ENCODE results near the gene ACSS1.

Gene ACSS1

DNA sequence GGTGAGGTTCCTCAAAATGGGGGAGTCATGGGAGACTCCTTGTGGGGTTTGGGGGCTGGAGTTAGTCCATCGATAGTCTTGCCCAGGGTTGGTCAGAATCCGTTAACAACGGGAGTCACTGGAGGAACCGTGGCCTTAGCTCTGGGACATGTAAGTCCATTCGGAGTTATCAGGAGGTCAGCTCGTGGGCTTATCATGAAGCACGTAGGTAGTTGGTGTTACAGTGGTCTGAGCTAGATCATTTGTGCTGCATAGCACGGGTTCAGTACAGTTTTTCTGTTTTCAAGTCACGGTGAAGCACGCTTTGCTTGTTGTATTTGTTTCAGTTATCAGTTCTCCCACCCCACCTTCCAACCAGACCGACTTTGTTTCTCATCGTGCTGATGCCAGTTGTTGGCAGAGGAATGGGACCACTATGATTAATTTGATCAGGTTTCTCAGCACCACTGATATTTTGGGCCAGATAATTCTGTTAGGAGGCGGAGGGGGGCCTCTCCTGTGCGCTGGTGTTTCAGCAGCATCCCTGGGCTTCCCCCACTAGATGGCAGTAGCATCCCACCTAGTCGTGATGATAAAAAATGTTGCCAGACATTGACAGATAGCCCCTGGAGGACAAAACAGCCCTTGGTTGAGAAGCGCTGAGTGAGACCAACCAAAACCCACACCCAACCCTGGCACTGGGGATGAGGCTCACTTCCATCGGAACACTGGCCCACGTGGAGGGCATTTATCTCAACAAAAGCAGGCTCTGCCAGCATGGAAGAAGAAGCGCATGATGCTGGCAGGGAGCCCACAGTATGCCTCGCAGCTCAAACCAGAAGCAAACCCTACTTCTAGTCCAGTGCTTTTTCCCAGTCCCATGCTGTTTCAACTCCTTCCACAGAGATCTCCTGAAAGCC lies 63.2 kb downstream of the ACSS1 start:
- POLR2A ChIA-PET = no interaction called here

DNA sequence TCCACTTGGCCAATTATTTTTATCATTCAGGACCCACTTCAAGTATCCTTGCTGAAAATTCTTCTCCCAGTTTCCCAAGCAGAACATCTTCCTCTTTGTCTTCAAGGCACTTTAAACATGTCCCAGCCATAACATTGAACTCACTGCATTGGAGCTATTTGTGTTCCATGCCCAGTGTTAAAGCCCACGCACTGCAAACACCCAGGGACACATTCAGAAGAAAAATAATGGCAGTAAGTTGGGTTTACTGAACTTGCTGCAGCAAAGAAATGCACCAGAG lies 63.8 kb downstream of the ACSS1 start:
- H3K4me3 ChIP-seq (ENCODE audit: low read depth, low read length) = no peak overlapping the region
- CTCF ChIA-PET = interaction anchor here (0.6 to 8.3 kb wide), 49 partner anchors 10 to 1057 kb away, joined by 3 to 382 read pairs (median 4); partner anchors contain the start of genes ACSS1, ENTPD6 and PYGB
- POLR2A ChIA-PET = no interaction called here
- TF ChIP-seq, protein P1, sequence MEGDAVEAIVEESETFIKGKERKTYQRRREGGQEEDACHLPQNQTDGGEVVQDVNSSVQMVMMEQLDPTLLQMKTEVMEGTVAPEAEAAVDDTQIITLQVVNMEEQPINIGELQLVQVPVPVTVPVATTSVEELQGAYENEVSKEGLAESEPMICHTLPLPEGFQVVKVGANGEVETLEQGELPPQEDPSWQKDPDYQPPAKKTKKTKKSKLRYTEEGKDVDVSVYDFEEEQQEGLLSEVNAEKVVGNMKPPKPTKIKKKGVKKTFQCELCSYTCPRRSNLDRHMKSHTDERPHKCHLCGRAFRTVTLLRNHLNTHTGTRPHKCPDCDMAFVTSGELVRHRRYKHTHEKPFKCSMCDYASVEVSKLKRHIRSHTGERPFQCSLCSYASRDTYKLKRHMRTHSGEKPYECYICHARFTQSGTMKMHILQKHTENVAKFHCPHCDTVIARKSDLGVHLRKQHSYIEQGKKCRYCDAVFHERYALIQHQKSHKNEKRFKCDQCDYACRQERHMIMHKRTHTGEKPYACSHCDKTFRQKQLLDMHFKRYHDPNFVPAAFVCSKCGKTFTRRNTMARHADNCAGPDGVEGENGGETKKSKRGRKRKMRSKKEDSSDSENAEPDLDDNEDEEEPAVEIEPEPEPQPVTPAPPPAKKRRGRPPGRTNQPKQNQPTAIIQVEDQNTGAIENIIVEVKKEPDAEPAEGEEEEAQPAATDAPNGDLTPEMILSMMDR (IDR thresholded peaks at IDR 0.05; ENCODE audit: insufficient read depth, low read length, missing control alignments) = no peak
- DNase-seq (ENCODE audit: low read depth, low spot score) = no peak

More for the DNA sequence above, 63.2 kb downstream of the ACSS1 start:
- peak overlapping the region; percentile 42 for H3K4me3 ChIP-seq (ENCODE audit: low read depth, low read length)
- CTCF ChIA-PET = interaction anchor here (0.6 to 8.3 kb wide), 43 partner anchors 10 to 698 kb away, joined by 3 to 382 read pairs (median 4); partner anchors contain the start of genes ACSS1 and PYGB
- TF ChIP-seq, protein P1 (IDR thresholded peaks at IDR 0.05; ENCODE audit: insufficient read depth, low read length, missing control alignments) = peak; percentile 86
- DNase-seq (ENCODE audit: low read depth, low spot score) = no peak

DNA sequence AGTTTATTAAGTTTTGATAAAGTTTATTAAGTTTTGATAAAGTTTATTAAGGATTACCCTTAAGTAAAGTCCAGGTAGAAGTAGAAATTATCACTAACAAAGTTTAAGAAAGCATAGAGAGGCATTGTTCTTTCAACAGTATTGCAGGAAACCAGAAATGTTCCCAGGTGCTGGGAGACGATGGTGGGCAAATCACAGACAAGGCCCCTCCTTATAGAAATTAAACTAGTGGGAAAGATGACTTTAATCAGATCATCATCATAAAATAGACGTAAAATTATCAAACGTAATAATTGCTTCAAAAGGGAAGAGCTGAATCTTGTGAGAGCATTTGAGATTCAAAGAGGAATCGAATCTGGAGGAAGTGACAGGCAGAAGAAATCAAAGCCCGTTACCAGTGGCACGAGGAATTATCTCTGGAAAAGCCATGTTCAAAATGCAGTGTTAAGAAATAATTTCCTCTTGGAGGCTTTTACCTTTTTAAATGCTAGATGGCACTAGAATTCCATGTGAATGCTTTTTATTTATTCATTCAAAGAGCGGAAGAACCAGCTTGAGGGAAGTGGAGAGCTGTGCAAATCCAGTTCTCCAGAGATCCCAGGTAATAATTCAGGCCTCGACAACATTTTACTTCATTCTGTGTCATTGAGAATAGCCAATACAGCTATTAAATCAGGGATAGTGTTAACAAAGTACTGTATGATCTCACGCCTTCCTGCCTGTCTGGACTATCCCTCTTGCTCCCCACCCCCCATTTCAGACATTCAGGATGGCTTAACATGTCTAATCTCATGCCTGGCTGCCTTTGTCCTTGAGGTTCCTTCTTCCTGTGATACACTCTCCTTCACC lies 64.4 kb downstream of the ACSS1 start:
- DNase-seq (ENCODE audit: low read depth, low spot score) = no peak
- TF ChIP-seq, protein P1 (IDR thresholded peaks at IDR 0.05; ENCODE audit: insufficient read depth, low read length, missing control alignments) = peak; percentile 12
- peak overlapping the region; percentile 94; the same call in 1 of the 2 replicates for H3K4me3 ChIP-seq (ENCODE audit: low read depth, low read length)
- CTCF ChIA-PET = interaction anchor here (0.6 to 8.3 kb wide), 50 partner anchors 10 to 1056 kb away, joined by 3 to 382 read pairs (median 4); partner anchors contain the start of genes ACSS1, ENTPD6, GINS1 and PYGB
- POLR2A ChIA-PET = interaction anchor here (0.7 kb wide), 1 partner anchor 16 kb away, joined by 3 read pairs; no protein-coding TSS in a partner anchor

DNA sequence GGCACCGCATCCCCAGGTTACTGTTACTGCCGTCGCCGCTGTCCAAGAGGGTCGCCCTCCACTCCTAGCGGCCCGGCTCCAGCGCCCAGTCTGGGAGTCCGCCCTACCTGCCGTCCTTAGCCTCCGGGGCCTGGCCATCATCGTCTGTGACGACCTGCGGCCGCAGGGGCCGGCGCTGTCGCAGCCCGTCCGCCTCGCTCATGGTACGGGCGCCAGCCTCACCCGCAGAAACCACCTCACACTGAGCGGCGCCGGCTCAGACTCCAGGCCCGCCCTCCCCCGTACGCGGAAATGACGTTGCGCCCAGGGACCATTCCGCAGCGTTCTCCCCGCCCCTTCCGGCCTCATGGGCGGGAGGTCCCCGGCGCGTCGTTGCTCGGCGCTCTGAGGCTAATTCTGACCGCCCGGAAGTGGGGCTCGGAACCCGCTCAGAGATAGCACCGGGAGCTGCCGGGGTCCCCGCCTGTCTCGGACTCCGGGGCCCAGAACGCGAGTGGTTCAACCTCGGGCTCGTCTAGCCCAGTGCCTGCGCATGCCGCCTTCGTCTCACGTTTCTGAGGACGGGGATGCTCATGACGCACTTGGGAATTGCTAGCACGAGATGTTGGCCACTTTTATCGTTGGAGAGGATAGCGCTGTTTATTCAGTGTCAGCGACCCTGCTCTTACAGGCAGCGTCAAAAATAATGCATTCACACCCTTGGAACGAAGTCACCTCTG lies 65.3 kb downstream of the ACSS1 start, which contains the start of gene APMAP:
TSS of gene APMAP (minus strand) at position 265 of the 719 bp plus-strand sequence. CDS start at position 202, 63 bp downstream.
- CTCF ChIA-PET = interaction anchor here (0.9 to 8.3 kb wide), 16 partner anchors 9 to 1056 kb away, joined by 3 to 382 read pairs (median 5); partner anchors contain the start of genes ACSS1, ENTPD6 and PYGB
- H3K4me3 ChIP-seq (ENCODE audit: low read depth, low read length) = peak within 1 kb of the TSS; percentile 94
- POLR2A ChIA-PET = interaction anchor here (0.7 kb wide), 1 partner anchor 17 kb away, joined by 3 read pairs; no protein-coding TSS in a partner anchor
- peak; percentile 24 for DNase-seq (ENCODE audit: low read depth, low spot score)
- TF ChIP-seq, protein P1 (IDR thresholded peaks at IDR 0.05; ENCODE audit: insufficient read depth, low read length, missing control alignments) = no peak

DNA sequence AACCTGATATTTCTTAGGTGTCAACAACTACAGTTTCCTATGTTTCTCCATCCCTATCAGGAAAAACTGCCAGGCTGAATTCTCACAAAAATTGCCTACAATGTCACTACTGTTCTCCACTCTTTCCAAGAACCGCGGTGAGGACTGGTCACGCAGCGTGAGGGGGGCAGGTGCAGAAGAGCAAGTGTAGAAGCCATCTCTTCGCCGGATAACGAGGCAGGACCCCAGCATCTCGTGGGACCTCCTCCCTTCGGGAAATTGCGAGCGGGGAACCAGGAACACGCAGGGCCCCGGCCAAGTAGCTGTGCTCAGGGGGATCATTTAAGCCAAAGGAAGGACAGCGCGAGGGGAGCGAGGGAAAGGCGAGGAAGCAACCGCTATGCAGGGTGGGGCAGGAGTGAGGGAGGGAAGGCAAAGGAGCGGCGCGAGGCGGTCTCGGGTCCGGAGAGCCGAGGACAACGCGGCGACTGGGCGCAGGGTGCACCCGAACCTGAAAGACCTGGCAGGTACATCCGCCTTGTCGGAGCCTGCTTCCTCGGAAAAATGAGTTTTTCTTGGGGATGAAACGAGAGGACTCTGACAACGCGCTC lies 65.9 kb downstream of the ACSS1 start:
- no peak for DNase-seq (ENCODE audit: low read depth, low spot score)
- POLR2A ChIA-PET = no interaction called here
- CTCF ChIA-PET = no interaction called here
- TF ChIP-seq, protein P1 (IDR thresholded peaks at IDR 0.05; ENCODE audit: insufficient read depth, low read length, missing control alignments) = no peak
- peak overlapping the region; percentile 94 for H3K4me3 ChIP-seq (ENCODE audit: low read depth, low read length)
